NCI-H524 (cell line): ENCODE data around the gene TIMM10B.
A peak's percentile ranks its signal among the peaks of the same experiment; 100 is the strongest.
"Not testable (repeated sequence)": the region's sequence is repeated elsewhere in the genome, so short reads cannot be mapped to it uniquely, and the experiment has no call there.

ENCODE experiments used
- DNase-seq, 2 experiments: peaks; one replicate each; lab custom pipeline; 2025; lab: John Stamatoyannopoulos, UW

Gene TIMM10B

GRCh38 chr11:6505577-6506240 lies 24.4 kb downstream of the TIMM10B start:
- DNase-seq = peak; percentile 45 to 48

- DNase-seq = no peak
Observed at GRCh38 chr11:6516865-6517264, 35.6 kb downstream of the TIMM10B start.

GRCh38 chr11:6520265-6520664 lies 39.0 kb downstream of the TIMM10B start:
- DNase-seq = no peak

GRCh38 chr11:6521946-6522345 lies 40.6 kb downstream of the TIMM10B start:
- not testable (repeated sequence) for DNase-seq

- DNase-seq = no peak
Observed at GRCh38 chr11:6523253-6523652, 42.0 kb downstream of the TIMM10B start.

GRCh38 chr11:6526411-6527135 lies 45.3 kb downstream of the TIMM10B start:
- no peak for DNase-seq

GRCh38 chr11:6529266-6529665 lies 48.0 kb downstream of the TIMM10B start:
- no peak for DNase-seq

GRCh38 chr11:6530848-6531247 lies 49.5 kb downstream of the TIMM10B start:
- no peak for DNase-seq

- peak in 1 of 2 experiments; percentile 48 for DNase-seq
Observed at GRCh38 chr11:6531267-6531752, 50.0 kb downstream of the TIMM10B start.
